Renal pelvis (tissue), 4 donors: ENCODE results near the gene BAG2. TPM values are rescaled to one million over a fixed set of nuclear protein-coding genes. Genes with fewer than 3 reads are reported as not detected.

Experiments used
- DNase-seq: peaks from one replicate; pipeline ENCODE4 v3.0.0-alpha.2; 2013
- polyA plus RNA-seq, 3 donors: library from polyadenylated mRNA; unstranded; fragments of 120-200 nt; gene quantifications; one replicate each; pipeline ENCODE4 v1.2.1, GENCODE V29; 2013; ENCODE audit not compliant: insufficient read length in 3 of 3

BAG2 gene
- polyA plus RNA-seq, 3 donors, result 4.7 to 5.3 (median 5.1) TPM

DNA sequence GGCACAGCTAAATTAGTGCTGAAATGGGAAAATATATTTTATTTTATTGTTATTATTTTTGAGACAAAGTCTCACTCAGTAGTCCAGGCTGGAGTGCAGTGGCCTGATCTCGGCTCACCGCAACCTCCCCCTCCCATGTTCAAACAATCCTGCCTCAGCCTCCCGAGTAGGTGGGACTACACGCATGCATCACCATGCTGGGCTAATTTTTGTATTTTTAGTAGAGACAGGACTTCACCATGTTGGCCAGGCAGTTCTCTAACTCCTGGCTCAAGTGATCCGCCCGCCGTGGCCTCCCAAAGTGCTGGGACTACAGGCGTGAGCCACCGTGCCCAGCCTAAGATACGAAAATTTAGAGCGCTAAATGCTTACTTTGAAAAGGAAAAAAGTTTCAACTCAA, 45.1 kb downstream of the BAG2 start:
- DNase-seq, result no peak

DNA sequence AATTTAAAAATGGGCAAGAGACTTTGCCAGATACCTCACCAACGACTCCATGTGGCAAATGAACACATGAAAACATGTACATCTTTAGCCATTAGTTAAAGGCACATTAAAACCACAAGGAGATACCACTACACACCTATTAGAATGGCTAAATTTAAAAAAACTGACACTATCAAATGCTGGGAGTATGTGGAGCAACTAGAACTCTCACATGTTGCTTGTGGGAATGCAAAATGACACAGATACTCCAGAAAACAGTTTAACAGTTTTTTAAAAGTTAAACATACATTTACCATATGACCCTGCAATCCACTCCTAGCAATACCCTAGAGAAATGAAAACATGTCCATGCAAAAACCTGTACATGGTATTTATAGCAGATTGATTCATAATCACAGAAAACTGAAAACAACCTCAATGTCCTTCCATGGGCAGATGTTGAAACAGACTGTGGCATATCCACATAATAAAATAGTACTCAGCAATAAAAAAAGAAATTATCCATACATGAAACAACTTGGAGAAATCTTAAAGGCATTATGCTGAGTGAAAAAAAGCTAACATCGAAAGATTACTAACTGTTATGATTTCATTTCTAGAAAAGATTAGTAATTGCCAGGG, 48.1 kb downstream of the BAG2 start:
- DNase-seq, result no peak

DNA sequence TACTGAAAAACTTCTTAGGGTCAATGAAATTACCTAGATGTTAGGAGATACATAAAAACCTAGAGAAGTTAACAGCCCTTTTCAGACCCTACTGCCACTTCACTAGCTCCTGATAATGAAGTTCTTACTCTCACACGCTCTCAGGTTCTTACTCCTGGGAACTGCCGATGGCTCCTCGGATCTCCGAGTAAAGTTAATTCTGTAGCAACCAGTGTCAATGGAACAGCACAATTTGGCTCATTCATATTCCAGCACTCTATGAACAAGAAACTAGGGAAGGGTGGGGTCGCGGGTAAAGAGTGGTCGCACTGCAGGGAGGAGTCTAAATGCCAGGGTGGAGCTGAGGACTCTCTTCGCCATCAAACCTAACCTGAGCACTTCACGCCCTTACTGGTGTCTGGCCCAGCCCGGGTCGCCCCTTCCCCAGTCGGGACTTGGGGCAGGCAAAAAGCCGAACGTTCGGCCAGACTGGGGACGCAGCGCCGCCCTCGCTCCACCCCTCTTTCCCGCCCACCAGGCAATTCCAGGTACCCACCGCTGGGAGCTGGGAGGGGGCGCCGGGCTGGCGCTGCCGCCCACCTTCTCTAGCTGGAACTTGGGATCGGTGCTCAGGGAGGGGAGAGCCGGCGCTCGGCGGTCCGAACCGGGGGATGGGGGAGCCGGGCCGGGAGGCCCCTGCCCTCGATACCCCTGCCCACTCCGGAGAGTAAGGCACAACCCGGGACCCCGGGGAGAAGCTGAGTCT, 49.2 kb downstream of the BAG2 start:
- DNase-seq, result peak; percentile 79

DNA sequence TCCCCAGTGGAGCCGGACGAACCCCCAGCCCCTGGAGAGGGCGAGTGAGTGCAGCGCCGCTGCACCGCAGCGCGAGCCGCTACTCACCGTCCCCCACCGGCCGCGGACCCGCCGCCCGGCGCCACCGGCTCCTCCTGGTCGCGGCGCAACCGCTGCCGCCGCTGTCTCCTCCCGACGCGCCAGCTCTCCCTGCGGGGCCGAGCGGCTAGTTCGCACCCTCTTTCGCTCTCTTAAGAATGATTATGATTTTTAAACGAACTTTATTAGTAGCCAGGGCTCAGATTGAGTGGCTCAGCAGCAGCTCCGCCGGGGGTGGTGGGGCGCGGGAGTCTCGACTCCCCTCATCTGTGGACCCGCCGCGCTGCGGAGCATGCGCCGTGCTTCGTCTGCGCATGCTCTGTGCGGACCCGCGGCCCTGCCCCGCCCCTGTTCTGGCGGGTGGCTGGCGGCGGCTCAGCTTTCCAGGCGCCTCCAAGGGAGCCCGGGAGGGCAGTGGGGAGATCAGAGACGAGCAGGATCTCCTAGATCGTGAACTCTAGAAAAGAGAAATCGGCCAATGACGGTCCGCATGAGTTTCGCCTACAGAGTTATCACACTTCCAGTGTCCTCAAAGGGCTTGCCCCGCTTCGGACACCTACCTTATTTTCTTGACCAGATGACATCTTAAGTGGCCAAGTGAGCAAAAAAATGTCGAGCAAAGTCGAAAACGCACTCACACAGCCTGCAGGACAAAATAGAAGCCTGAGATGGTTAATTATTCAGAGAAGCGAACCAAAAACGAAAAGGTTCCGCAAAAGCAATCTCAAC, 50.0 kb downstream of the BAG2 start, which contains the start of gene RAB23:
Gene RAB23, minus strand, starts transcription at position 372 of the 807 bp plus-strand sequence. CDS start 11,927 bp downstream, outside the sequence.
- DNase-seq, result peak; percentile 88

DNA sequence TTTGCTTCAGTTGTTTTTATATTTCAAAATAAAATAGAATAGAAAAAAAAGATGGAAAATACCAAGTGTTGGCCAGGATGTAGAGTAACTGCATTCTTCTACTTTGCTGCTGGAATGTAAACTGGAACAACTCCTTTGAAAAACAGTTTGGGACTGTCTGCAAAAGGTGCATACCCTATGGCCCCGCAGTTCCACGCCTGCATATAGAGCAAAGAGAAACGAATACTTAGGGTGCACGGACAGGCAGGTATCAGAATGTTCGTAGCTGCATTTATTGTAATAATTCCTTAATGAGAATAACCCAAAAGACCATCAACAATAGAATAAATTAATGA, 50.6 kb downstream of the BAG2 start:
- no peak for DNase-seq

DNA sequence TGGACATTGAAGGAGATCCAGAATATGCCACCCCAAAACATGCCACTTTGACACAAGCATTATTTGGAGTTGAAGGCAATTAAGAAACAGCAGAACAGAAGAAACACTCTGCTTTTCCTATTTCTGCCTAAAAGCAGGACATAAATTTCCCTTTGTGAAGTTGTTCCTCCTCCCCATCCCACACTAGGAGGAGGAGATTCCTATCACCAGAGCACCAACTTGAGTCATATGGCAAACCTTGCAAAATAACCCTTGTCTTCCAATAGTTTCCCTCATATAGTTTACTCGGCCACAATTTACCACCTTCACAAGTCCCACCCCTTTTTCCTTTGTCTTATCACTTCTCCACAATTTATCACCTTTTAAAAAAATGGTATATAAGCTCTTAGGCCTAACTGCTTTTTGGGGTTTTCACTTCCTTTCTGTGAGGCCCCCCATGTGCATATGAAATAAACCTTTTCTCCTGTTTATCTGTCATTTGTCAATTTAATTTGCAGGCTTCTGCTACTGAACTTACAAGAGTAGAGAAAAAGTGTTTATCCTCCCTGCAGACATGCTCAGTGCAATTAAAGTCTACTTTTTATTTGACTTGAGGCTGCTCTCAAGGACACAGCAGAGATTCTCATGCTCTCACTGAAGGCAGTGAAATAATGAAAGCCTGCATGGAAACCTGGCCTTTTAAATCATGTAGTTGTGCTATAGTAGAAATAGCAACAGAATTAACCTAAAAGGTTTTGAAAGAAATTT, 52.8 kb downstream of the BAG2 start:
- no peak for DNase-seq

DNA sequence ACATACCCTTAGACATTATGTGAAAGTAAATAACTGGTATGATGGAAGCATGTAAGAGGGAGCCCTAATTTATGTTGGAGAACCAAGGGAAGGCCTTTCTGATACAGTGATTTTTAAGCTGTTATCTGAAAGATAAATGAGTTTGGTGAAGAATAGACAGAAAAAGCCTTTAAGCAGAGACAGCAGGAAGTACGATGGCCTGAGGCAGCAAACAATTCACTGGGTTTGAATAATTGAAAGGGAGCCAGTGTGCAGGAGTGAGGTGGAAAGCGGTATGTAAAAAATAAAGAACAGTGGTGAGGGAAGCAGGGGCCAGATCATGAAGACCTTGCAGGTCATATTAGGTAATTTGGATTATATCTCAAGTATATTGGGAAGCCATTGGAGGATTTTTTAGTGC, 54.1 kb downstream of the BAG2 start:
- DNase-seq, result no peak

Other genes starting within 250 kb of the BAG2 start
- gene BEND6, start 217.2 kb upstream of the BAG2 start, polyA plus RNA-seq, result 1 to 10 TPM; 4.5 to 5.5 (median 4.9) TPM
- 10 to 100 TPM; 19.5 to 23.1 (median 22.5) TPM for gene KIAA1586, start 125.6 kb upstream of the BAG2 start, polyA plus RNA-seq
- 10 to 100 TPM; 28.8 to 47.3 (median 43.7) TPM for gene ZNF451, start 82.1 kb upstream of the BAG2 start, polyA plus RNA-seq
- 10 to 100 TPM; 30.9 to 35.0 (median 34.3) TPM for gene RAB23, start 50.0 kb downstream of the BAG2 start, polyA plus RNA-seq
- gene PRIM2, start 145.3 kb downstream of the BAG2 start, polyA plus RNA-seq, result 10 to 100 TPM; 16.5 to 17.8 (median 16.6) TPM